Kidney capillary endothelial cell (primary cell): ENCODE measurements around the gene STPG3.

Experiments used
- DNase-seq: peaks from one replicate; pipeline ENCODE4 v3.0.0-alpha.2; 2018; ENCODE audit warnings: low spot score

Gene STPG3

DNA sequence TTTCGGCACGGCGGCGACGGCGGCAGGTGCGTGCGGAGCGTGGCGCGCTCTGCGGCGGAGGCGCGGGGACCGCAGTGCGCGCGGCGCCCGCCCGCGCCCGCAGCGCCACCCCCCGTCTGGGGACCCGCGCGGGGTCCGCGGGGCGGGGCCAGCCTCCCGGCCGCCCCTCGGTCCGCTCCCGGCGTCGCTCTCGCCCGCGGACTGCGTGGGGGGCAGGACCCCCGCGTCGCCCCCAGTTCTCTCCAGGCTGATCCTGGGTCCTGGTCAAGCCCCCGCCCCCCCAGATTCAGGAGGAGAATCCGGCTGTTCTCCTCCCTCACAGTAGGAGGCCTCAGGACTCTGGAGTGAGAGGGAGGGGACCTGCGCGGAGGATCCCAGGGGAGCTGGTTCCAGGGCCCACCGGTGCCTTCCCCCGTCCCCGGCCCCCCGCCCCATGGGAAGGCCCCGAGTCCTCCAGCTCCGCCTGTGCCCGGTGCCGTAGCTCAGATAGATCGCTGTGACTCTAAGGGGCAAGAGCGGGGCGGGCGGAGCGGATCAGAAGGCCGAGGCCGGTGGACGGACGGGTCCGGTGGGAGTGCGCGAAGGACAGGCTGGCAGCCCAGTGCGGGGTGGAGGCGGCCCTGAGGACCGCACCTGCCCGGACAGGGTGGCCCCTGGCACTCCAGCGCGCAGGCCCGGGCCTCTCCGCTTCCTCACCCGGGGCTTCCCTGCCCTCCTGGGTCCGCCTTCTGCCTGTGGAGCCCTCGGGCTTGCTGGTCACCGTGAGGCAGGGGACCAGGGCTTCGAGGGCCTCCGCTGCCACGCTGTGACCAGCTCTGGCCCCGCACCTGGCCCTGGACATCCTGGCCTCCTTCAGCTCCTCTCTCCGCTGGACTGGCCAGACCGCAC, 28.7 kb upstream of the STPG3 start, which contains the start of gene RNF208:
Gene RNF208, minus strand, starts transcription at position 51 of the 888 bp plus-strand sequence. CDS start 1,028 bp downstream, outside the sequence.
- DNase-seq = no peak

DNA sequence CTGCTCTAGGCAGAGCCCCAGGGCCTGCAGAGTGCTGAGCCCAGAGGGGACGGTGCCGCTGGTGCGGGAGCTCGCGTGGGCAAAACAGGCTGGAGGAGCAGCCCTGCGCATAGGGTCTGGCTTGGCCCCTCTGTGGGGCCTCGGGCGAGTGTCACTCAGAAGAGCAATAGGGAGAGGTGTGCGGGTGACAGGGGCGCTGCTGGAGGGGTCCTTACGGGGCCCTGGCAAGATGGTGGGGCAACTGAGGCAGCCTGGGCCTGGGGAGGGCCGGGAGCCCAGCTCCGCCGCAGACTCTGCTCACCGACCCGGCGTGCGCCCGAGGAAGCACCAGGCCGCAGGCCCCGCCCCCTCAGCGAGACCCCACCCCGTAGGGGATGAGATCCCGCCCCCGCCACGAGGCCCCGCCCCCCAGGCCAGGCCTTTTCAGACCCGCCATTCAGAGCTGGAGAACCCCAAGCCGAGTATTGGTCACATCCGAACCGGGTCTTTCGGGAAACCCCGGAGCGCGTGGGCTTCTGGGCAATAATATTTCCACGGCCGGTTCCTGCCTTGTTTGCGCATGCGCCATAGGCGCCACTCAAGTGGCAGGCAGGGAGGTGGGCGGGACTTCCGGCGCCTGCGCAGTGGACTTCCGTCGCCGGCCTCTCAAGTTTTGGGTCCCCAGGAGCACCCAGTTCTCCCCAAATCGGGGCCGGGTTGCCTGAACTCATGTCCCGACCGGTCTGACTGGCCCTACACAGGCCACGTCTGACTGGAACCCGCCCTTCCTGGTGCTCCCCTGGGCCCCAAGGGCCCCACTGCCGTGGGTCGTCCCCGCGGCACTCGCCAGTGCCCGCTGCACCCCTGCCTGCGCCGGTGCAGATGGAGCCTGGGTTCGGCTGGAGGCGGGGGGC, 27.8 kb upstream of the STPG3 start:
- peak; percentile 99 for DNase-seq

DNA sequence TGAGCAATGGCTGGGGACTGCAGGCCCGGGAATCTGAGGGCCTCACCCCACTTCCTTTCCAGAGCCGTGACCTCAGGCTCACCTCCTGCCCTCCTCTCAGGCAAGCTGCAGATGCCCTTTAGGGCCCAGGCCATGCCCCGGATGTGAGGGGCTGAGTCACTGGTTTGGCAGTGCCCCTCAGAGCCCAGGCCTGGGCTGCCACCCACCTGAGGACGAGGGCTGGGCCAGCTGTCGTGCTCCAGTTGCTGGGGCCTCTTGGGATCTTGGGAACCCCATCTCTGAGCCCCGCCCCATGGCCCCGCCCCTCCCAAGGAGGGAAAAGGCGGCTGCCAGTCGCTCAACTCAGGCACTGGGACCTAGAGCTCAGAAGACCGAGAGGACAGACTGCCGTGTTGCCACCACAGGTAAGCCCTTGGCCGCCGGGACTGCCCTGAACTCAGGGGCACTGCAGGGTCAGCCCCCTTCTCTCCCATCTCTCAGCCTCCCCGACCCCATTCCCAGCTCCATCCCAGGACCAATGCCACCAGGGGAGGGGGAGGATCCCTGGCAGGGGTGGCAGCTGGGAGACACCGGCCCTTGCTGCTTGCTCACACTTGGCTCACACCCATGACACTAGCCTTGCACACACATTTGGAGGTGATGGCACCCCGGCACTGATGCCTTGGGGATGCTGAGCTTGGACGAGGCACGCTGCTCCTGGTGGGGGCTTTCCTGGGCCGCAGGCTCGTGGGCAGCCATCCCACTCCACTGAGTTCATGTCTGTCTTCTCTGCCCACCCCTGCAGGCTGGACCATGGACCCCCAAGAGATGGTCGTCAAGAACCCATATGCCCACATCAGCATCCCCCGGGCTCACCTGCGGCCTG, 26.0 kb upstream of the STPG3 start, which contains the start of gene CYSRT1:
Gene CYSRT1, plus strand, starts transcription at position 345 of the 865 bp plus-strand sequence. Its CDS starts 448 bp downstream, at position 793.
- DNase-seq = no peak

- no peak for DNase-seq
Observed at GRCh38 chr9:137225699-137226331, 25.3 kb upstream of the STPG3 start.

DNA sequence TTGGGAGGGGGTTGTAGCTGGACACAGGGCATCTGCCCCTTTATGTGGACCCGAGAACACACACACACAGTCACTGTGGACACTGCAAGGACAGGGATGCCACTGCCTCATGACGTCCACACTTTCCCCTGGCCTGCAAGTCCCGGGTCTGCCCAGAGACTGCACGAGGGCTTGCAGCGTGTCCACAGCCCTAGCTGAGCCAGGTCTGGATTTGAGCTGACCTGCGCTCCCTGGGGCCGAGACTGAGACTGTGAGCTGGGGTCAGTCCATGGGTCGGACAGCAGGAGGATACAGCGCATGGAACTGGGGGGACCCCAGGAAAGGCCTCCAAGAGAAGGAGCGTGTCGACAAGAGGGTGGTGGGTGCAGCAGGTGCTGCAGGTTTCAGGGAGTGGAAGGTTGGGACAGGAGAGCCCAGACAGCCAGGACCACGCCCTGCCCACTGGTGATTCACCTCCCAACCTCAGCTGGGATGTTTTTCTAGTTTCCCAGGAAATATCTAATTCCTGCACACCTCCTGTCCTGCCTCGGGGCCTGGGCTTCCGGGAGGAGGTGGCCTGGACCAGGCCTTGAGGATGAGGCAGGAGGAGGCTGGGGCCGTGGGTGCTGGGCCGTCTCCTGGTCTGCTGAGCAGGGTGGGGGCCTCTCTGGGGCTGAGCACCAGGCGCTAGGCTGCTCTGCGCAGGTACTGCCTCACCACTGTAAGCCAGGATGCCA, 24.6 kb upstream of the STPG3 start:
- no peak for DNase-seq

DNA sequence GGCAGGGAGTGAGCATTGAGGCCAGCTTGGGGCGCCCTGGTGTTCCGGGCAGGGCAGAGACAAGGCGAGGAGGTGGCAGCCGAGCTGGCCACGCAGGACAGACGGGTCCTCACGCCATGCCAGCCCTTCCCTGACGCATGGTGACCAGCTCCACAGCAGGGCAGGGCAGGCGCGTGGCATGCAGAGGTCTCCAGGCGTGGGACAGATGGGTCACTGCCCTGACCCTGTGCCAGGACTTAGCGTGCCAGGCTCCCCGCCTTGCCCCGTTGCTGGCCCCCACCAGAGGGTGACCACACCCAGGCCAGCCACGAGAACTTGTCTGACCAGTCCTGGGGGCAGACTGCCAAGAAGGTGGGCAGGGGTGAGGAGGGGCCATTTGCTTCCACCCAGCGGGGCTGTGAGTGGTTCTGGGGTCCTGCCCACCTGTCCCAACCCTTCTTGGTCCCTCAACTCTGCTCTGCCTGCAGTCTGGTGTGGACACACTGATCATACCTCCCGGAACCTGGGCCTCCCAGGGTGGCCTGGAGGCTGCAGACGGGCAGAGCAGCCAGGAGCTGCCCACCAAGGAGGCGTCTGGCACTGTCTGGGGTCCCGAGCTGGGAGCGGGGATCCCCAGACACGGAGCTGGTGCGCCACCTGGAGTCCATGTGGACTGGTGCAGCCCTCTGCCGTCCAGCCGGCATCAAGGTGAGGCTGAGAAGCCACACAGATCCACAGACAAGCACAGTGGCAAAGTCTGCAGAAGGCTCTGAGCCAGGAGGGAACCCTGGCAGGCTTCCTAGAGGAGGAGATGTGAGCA, 23.8 kb upstream of the STPG3 start, which contains the start of gene RNF224:
Gene RNF224, plus strand, starts transcription at position 449 of the 799 bp plus-strand sequence. CDS start 834 bp downstream, outside the sequence.
- peak; percentile 70 for DNase-seq

DNA sequence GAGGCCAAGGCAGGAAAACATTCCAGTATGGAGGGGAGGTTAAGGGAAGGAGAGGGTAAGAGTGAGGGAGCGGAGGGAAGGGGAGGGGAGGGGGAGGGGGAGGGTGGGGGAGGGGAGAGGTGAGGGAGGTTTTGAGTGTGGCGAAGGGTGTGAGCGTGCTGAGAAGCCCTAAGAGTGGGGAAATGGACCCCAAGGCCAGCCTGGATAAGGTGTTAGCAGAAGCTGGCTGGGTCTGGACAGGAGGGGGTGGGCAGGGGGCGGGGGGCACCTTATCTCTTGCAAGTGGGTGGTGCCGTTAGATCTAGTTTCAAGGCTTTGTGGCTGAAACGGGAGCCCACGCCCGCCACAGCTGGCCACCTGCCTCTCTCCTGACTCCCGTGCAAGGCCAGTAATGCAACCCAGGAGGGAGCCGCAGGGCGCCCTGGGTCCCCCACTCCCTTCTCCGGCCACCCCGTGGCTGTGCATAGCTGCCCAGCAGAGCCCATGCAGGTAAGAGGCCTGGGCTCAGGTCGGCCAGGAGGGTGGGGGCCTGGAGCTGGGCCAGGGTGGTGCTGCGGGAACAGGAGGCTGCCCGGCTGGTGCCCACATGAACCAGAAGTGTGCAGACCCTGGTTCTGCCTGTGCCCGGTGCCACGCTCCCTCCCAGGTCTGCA, 23.1 kb upstream of the STPG3 start:
- no peak for DNase-seq

- no peak for DNase-seq
Observed at GRCh38 chr9:137228506-137228967, 22.5 kb upstream of the STPG3 start.

GRCh38 chr9:137228968-137229896, 21.9 kb upstream of the STPG3 start:
- no peak for DNase-seq

GRCh38 chr9:137229903-137230704, 21.0 kb upstream of the STPG3 start:
- DNase-seq = no peak

DNA sequence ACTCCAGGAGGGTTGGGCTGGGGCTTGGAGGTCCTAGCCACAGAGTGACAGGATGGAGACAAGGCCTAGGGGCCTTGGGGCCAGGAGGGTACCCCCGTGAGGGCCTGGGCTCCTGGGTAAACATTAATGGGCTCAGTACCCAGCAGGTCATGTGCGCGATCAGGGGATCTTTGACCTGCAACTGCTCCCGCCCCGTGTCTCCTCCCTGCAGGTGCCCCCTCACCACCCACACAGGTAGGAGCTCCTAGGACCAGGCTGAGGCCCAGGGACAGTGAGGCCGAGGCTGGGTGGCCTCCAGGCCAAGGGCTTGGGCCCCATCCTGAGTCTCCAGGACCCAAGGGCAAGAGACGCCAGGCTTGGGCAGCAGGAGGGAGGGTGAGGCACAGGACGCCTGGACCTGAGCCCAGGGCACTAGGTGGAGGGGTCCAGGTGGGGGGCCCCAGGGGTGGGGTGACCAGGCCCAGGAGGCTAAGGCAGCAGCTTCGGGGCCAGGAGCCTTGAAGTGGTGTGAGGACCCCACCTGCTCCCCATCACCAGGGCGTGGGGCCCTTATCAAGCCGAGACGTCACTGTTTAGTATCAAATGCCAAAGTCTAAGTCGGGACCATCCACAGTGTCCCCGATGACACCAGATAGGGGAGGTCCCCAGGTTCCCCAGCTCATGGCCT, 20.2 kb upstream of the STPG3 start, which contains the start of gene SLC34A3:
Gene SLC34A3, plus strand, starts transcription at position 197 of the 667 bp plus-strand sequence. CDS start 802 bp downstream, outside the sequence.
- no peak for DNase-seq

GRCh38 chr9:137231372-137232039, 19.6 kb upstream of the STPG3 start:
- no peak for DNase-seq

- no peak for DNase-seq
Observed at GRCh38 chr9:137232101-137232500, 19.0 kb upstream of the STPG3 start.

GRCh38 chr9:137232510-137232909, 18.6 kb upstream of the STPG3 start:
- DNase-seq = no peak

GRCh38 chr9:137233143-137233980, 17.7 kb upstream of the STPG3 start:
- DNase-seq = no peak
